Measurements from ENCODE around the gene MMP13.

DNA sequence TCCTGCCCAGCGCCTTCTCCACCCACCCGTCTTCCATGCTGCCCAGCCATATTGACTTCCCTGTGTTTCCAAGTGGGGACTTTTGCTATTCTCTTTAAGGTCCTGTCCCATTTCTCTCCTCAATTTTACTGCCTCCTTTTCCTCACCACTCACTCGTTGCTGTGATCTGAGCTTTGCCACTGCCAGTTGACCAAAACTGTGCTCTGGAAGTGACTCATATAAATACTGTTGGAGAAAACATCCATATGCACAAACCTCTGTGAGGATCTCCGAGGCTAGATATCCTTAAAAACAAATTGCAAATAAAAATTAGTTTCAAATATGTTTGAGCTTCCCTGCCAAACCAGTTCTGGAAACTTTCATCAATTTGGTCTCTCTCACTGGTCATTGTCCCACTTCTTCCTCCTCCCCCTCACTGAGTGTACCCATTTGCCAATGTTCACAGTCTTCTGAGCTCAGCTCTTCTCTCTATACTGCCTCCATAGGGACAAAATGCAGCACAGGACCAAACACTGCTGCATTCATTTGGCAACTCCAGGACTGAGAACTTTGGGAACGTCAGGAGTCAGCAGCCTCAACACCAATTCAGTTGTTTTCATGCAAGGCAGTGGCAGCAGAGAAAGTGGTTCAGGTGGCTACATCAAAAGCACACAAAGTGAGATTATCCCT, 34.0 kb upstream of the MMP13 start:
- no peak for TF ChIP-seq ZNF596 (tag by site-specific recombination; IDR thresholded peaks at IDR 0.05)
- TF ChIP-seq BCL11A (tag by site-specific recombination; IDR thresholded peaks at IDR 0.05; ENCODE audit: low read depth) = no peak
- TF ChIP-seq ZNF133 (tag by site-specific recombination; IDR thresholded peaks at IDR 0.05) = no peak
- TF ChIP-seq, protein P1, sequence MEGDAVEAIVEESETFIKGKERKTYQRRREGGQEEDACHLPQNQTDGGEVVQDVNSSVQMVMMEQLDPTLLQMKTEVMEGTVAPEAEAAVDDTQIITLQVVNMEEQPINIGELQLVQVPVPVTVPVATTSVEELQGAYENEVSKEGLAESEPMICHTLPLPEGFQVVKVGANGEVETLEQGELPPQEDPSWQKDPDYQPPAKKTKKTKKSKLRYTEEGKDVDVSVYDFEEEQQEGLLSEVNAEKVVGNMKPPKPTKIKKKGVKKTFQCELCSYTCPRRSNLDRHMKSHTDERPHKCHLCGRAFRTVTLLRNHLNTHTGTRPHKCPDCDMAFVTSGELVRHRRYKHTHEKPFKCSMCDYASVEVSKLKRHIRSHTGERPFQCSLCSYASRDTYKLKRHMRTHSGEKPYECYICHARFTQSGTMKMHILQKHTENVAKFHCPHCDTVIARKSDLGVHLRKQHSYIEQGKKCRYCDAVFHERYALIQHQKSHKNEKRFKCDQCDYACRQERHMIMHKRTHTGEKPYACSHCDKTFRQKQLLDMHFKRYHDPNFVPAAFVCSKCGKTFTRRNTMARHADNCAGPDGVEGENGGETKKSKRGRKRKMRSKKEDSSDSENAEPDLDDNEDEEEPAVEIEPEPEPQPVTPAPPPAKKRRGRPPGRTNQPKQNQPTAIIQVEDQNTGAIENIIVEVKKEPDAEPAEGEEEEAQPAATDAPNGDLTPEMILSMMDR (tag by site-specific recombination; IDR thresholded peaks at IDR 0.05) = no peak
